ENCODE results near the gene TPR.

The TPR gene

DNA sequence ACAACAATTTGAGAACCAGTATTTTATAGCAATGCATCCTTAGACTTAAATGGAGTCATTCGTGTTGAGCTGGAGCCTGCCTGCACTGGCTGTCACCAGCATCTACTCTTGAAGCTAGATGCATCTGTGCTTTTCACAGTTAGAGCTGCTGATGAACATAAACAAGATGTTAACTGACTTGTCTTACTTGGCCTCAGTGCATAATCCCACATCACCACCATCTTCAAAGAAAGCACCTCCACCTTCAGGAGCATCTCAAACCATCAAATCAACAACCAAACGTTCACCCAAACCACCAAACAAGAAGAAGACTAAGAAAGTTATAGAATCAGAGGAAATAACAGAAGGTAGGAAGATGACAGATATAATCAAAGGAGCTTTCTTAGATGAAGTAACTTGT, 71.1 kb downstream of the TPR start:
- no peak for DNase-seq (ENCODE audit: low read depth, low spot score)
- TF ChIP-seq CTCF (IDR thresholded peaks at IDR 0.05; ENCODE audit: low read depth, low read length): no peak
- in situ Hi-C loops (cut with HindIII; ENCODE audit: low sequenced_read_pairs): no loop called here
- no peak overlapping the region for H3K4me3 ChIP-seq (ENCODE audit: low read depth, low read length)

DNA sequence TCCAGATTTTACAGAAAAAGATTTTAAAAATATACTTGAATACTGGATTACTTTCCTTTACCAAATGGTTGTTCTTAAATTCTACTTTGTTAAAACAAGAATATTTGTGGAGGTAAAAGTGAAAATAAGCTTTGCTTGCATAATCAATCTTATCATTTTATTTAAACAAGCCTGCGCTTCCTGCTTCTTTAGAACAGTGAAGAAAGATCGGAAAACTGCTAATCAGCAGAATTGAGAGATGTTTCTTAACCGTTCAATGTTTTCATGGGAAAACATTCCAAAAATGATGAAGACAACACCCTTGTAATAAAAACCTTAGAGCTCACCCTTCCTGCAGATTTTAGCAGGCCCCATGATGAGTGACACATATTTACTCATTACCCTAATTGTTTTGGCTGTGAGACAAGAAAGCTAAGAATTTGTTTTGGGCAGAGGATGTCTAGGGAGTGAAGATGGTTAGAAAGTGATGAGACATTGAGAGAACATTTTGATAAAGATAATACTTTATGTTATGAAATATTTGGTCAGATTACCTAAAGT, 72.6 kb downstream of the TPR start:
- no peak for DNase-seq (ENCODE audit: low read depth, low spot score)
- no peak for TF ChIP-seq CTCF (IDR thresholded peaks at IDR 0.05; ENCODE audit: low read depth, low read length)
- in situ Hi-C loops (cut with HindIII; ENCODE audit: low sequenced_read_pairs): no loop called here
- H3K4me3 ChIP-seq (ENCODE audit: low read depth, low read length): no peak overlapping the region

DNA sequence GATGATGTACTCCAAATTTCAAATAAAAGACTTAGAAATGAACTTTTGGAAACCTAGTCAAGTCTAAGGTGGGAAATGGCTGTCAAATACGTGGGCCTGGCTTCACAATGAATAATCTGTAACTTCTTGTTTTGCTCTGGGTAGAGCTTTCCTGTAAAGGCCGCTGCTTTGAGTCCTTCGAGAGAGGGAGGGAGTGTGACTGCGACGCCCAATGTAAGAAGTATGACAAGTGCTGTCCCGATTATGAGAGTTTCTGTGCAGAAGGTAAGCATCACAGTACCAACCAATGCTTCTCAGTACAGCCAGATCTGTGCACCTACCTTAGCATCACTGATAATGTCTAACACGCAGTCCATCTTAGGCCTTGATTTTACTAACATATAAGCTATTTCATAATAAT, 73.6 kb downstream of the TPR start:
- no peak for DNase-seq (ENCODE audit: low read depth, low spot score)
- in situ Hi-C loops (cut with HindIII; ENCODE audit: low sequenced_read_pairs): no loop called here
- TF ChIP-seq CTCF (IDR thresholded peaks at IDR 0.05; ENCODE audit: low read depth, low read length): no peak
- H3K4me3 ChIP-seq (ENCODE audit: low read depth, low read length): no peak overlapping the region

DNA sequence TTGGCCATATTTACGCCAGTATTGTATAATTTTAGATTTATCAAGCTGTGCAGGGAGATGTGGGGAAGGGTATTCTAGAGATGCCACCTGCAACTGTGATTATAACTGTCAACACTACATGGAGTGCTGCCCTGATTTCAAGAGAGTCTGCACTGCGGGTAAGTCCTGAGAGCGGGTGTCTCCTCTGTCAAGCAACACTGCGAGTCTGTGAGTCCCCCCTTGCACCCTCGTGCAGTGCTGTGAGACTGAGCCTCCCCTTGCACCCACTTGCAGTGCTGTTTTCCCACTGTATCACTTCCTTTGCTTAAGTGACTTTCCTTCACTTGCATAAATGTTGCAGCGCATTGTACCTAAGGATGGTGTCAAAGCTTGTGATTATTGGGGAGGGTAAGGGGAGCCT, 75.0 kb downstream of the TPR start:
- no peak for TF ChIP-seq CTCF (IDR thresholded peaks at IDR 0.05; ENCODE audit: low read depth, low read length)
- H3K4me3 ChIP-seq (ENCODE audit: low read depth, low read length): no peak overlapping the region
- no peak for DNase-seq (ENCODE audit: low read depth, low spot score)
- in situ Hi-C loops (cut with HindIII; ENCODE audit: low sequenced_read_pairs): no loop called here

- no peak for TF ChIP-seq CTCF (IDR thresholded peaks at IDR 0.05; ENCODE audit: low read depth, low read length)
- in situ Hi-C loops (cut with HindIII; ENCODE audit: low sequenced_read_pairs): no loop called here
- no peak for DNase-seq (ENCODE audit: low read depth, low spot score)
- H3K4me3 ChIP-seq (ENCODE audit: low read depth, low read length): no peak overlapping the region
These were observed 75.5 kb downstream of the TPR start for GRCh38 chr1:186299570-186299969.

GRCh38 chr1:186298851-186299250, 76.2 kb downstream of the TPR start:
- in situ Hi-C loops (cut with HindIII; ENCODE audit: low sequenced_read_pairs): no loop called here
- TF ChIP-seq CTCF (IDR thresholded peaks at IDR 0.05; ENCODE audit: low read depth, low read length): no peak
- no peak overlapping the region for H3K4me3 ChIP-seq (ENCODE audit: low read depth, low read length)
- DNase-seq (ENCODE audit: low read depth, low spot score): no peak

All from astrocyte of the spinal cord (primary cell).